Neural cell (in vitro differentiated cells): ENCODE measurements around the gene PHACTR2.

Experiments
- CTCF ChIP-seq: fragments of 450-650 bp; IDR thresholded peaks from 2 replicates; pipeline ENCODE4 v1.5.1; 2014; ENCODE audit warnings: antibody characterized with exemption, mild to moderate bottlenecking, moderate library complexity; ENCODE audit not compliant: poor library complexity, severe bottlenecking
- EP300 ChIP-seq: fragments of 450-650 bp; conservative IDR thresholded peaks from 2 replicates; pipeline ENCODE4 v1.6.1; 2014; ENCODE audit warnings: antibody characterized with exemption, mild to moderate bottlenecking, moderate library complexity; ENCODE audit not compliant: poor library complexity, severe bottlenecking
- EZH2 ChIP-seq: fragments of 200-600, 300-800 bp; shearing (Covaris generic), sonication (generic); IDR thresholded peaks from 2 replicates; pipeline ENCODE4 v1.6.1; 2014; ENCODE audit warnings: antibody characterized with exemption, low read length, borderline replicate concordance, mild to moderate bottlenecking; ENCODE audit not compliant: insufficient read depth, poor library complexity, severe bottlenecking
- MXI1 ChIP-seq: fragments of 450-650 bp; conservative IDR thresholded peaks from 2 replicates; pipeline ENCODE4 v1.6.1; 2014; ENCODE audit warnings: antibody characterized with exemption, mild to moderate bottlenecking; ENCODE audit not compliant: poor library complexity, severe bottlenecking
- POLR2AphosphoS5 ChIP-seq: IDR thresholded peaks from 2 replicates; pipeline ENCODE4 v1.6.1; 2012
- REST ChIP-seq: IDR thresholded peaks from 2 replicates; pipeline ENCODE4 v1.6.1; 2012; ENCODE audit warnings: borderline replicate concordance
- SMC3 ChIP-seq: fragments of 450-650 bp; conservative IDR thresholded peaks from 2 replicates; pipeline ENCODE4 v1.6.1; 2014; ENCODE audit warnings: antibody characterized with exemption, mild to moderate bottlenecking, moderate library complexity; ENCODE audit not compliant: poor library complexity
- TAF1 ChIP-seq: IDR thresholded peaks from 2 replicates; pipeline ENCODE4 v1.6.1; 2012; ENCODE audit warnings: low read depth

GRCh38 chr6:143734641-143735063, 56.9 kb downstream of the PHACTR2 start:
- TF ChIP-seq EP300 (no peak), CTCF (no peak), EZH2 (no peak), MXI1 (no peak), TAF1 (no peak), SMC3 (no peak), POLR2AphosphoS5 (no peak), REST (no peak)
